T-helper 1 cell treated with Interleukin-12 subunit alpha and Interleukin-12 subunit beta and Interleukin-4 antibody, amounts not matched to agents 30 ng/mL and 1 ng/mL, for 36 hours (primary cell): ENCODE results near the gene DZANK1. TPM values are rescaled to one million over a fixed set of nuclear protein-coding genes. Genes with fewer than 3 reads are reported as not detected.
"Not testable (repeated sequence)": the region's sequence is repeated elsewhere in the genome, so short reads cannot be mapped to it uniquely, and the experiment has no call there.

Source experiments
- intact Hi-C: fragments of 100-400 bp; cut with micrococcal nuclease; formaldehyde crosslinking; loops from one replicate; pipeline ENCODE4 v1.15.1; 2024
- total RNA-seq: library from RNA; stranded (reverse); gene quantifications from 2 replicates; pipeline ENCODE4 v1.2.3, GENCODE V29; 2022

Gene DZANK1
- total RNA-seq, 1 donor from 2014 or later = 1.9 TPM

GRCh38 chr20:18443886-18444285 lies 22.9 kb downstream of the DZANK1 start:
- intact Hi-C loops = no loop called here

- intact Hi-C loops = no loop called here
These were observed 26.4 kb downstream of the DZANK1 start for GRCh38 chr20:18440403-18440802.

GRCh38 chr20:18436847-18437246 lies 30.0 kb downstream of the DZANK1 start:
- intact Hi-C loops = no loop called here

GRCh38 chr20:18431206-18431605 lies 35.6 kb downstream of the DZANK1 start:
- intact Hi-C loops = no loop called here

GRCh38 chr20:18430172-18430826 lies 36.5 kb downstream of the DZANK1 start:
- intact Hi-C loops = no loop called here

- intact Hi-C loops = no loop called here
These were observed 38.2 kb downstream of the DZANK1 start for GRCh38 chr20:18428490-18429173.

- intact Hi-C loops = no loop called here
These were observed 39.6 kb downstream of the DZANK1 start for GRCh38 chr20:18427214-18427613.

GRCh38 chr20:18421608-18422007 lies 45.2 kb downstream of the DZANK1 start:
- intact Hi-C loops = no loop called here

- intact Hi-C loops = no loop called here
These were observed 50.3 kb downstream of the DZANK1 start for GRCh38 chr20:18416486-18416885.

- intact Hi-C loops = loop anchor here (5.0 kb wide), 1 partner anchor 173 kb away; the partner anchor contains the start of gene DTD1
These were observed 52.7 kb downstream of the DZANK1 start for GRCh38 chr20:18414140-18414539.

GRCh38 chr20:18412221-18412901 lies 54.5 kb downstream of the DZANK1 start:
- intact Hi-C loops = loop anchor here (2.0 to 5.0 kb wide), 3 partner anchors 175 to 1172 kb away; partner anchors contain the start of gene DTD1

GRCh38 chr20:18405826-18406225 lies 61.0 kb downstream of the DZANK1 start:
- intact Hi-C loops = no loop called here

- intact Hi-C loops = no loop called here
These were observed 62.7 kb downstream of the DZANK1 start for GRCh38 chr20:18404172-18404571.

- intact Hi-C loops = no loop called here
These were observed 63.6 kb downstream of the DZANK1 start for GRCh38 chr20:18403269-18403668.

- intact Hi-C loops = no loop called here
These were observed 65.5 kb downstream of the DZANK1 start for GRCh38 chr20:18401305-18401704.

GRCh38 chr20:18400460-18400859 lies 66.4 kb downstream of the DZANK1 start:
- intact Hi-C loops = no loop called here

- intact Hi-C loops = not testable (repeated sequence)
These were observed 68.1 kb downstream of the DZANK1 start for GRCh38 chr20:18398713-18399112.

GRCh38 chr20:18397030-18397429 lies 69.8 kb downstream of the DZANK1 start:
- intact Hi-C loops = no loop called here

GRCh38 chr20:18395544-18395943 lies 71.3 kb downstream of the DZANK1 start:
- intact Hi-C loops = no loop called here

GRCh38 chr20:18394363-18394762 lies 72.5 kb downstream of the DZANK1 start:
- intact Hi-C loops = no loop called here

- intact Hi-C loops = no loop called here
These were observed 75.1 kb downstream of the DZANK1 start for GRCh38 chr20:18391686-18392085.

- intact Hi-C loops = no loop called here
These were observed 76.6 kb downstream of the DZANK1 start for GRCh38 chr20:18390201-18390600.
